ENCODE results near the gene TMEM89.

TMEM89 gene

DNA sequence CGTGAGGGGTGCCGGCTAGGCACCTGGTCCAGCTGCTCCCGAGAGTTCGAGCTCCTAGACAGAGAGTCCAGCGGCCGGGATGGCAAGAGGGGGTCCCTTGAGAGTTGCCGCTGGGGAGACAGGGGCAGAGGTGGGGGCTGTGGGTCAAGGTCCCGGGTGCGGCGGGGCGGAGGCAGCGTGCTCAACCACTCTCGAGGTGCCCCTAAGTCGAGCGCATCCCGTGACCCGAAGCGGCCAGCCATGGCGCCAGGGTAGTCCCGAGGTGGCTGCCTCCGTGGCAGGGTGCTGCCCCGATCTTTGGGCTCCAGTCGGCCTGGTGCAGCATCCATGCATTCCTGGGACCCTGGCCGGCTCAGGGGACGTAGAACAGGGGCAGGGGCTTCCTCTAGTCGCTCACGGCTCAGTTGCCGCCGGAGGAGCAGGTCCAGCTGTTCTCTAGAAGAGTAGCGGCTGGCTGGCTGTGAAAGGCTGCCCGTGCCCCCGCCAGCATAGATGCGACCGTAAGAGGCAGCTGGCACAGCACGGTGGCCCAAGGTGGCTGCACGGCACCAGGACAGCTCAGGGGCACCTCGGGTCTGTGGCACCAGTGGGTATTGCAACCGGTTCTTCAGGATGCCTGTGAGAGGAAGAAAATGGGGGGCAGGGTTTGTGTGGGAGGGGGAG, 18.5 kb upstream of the TMEM89 start:
- no peak for DNase-seq

DNA sequence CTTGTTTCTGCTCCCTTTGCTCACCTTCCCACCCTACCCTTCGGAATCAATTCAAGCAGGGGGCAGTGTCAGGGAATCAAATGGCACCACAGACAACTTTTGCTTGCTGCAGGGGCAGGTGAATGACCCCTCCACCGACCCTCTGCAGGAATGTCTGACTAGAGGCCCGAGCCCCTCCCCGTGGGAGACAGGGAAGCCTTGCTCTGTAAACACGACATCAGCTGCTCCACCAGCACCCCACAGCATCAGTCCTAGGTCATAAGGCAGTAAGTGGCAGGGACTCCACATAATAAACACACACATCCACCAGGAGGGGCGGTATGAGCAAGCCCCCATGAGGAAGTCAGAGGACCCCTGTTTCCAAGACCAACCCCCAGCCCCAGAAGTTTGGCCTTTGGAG, 15.7 kb upstream of the TMEM89 start:
- no peak for DNase-seq

DNA sequence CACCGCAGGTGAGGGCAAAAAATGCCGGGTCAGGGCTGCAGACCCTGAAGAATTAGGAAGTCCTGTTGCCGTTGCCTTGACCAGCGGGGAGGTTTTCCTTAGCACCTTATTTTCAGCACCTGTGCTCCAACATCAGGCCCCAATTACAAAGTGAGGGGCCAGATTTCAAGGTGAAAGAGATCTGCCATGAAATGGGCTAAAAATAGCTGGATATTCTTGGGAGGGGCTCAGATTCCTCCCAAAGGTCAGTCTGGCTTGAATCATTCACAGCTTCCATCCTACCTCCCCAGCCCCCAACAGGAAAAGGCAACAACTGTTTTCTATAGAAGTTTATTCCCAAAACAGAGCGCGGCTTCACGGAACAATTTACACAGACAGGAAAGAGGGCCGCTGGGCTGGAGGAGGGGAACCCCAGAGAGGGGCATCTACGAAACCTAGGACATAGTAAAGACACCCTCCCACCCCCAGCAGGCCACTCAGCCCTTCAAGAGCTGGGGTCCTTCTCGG, 14.6 kb upstream of the TMEM89 start:
- DNase-seq = no peak

DNA sequence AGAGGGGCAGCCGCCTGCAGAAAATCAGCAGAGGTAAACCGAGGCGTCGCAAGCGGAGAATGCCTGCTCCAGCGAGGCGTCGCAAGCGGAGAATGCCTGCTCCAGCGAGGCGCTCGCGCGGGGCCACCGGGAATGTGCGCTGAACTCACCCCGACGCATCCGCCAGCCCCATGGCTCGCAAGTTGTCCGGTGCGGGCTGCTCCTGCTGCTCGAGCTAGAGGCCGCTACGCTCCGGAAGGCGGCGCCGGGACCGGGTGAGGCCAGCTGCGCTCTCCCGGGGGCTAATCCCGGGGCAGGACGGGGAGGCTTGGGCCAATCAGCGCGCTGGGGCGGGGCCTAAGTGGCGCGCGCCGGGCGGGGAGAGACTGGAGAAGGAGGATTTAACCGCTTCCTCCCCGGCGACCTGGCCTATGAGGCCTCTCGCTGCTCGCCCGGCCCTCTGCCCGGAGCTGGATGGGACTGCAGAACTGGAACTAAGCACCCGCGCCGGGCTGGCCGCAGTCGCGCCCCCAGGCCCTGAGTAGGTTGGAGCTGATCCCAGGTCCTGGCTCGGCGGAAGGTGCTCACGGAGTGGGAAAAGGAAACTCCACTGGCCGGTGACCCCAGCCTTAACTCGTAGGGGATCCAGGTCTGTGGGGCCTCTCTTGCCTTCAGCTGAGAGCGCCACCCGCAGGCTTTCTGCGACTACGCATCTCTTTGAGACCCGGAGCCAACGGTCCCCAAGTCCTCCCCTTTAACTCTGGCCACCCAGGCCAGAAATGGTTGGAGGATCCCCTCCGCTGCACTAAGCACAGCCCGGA, 13.9 kb upstream of the TMEM89 start, which contains the start of gene SLC26A6:
Gene SLC26A6, minus strand, starts transcription at position 240 of the 800 bp plus-strand sequence. Its CDS starts 68 bp downstream, at position 172.
- DNase-seq = peak; percentile 82

DNA sequence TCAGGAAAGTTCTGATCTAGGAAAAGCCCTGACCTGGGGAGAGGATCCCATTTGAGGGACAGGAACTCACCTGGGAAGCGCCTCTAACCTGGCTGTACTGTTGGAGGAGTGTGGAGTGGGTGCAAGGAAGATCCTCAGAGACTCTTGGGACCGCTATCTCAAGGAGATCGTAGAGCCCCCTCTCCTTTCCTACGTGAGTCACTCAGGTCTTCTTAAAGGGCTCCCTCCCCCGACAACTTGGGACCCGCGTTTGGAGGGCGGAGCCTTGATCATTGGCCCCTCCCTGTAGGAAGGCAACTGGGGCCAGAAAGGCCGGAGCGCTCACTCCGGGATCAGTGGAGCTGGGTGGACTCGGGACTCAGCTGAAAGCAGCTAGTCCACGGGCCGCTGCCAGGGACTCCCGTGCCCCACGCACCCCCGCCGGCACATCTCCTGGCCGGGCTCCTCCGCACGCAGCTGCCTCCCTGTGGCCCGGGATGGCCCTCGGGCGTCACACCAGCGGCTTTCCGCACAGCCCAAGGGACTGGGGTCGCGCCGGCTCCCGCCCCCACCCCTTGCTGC, 13.2 kb upstream of the TMEM89 start:
- no peak for DNase-seq

DNA sequence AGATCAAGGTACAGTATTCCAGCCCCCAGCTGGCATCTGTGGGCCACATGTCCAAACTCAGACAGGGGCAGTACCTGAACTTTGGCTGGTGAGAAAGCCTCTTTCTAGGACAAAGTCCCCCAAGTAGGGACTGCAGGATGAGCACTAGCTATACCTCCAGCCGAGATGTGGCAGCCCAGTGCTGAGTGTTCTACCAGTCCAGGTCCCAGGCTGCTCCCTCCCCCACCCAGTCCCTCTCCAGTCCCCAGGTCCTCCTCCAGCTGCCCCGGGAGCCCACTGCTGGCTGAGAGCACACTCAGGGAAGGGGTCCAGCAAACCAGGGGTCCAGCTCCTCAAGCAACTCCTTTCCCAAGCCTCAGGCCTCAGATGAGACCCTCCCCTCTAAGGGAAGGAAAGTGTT, 12.2 kb upstream of the TMEM89 start:
- DNase-seq = no peak

DNA sequence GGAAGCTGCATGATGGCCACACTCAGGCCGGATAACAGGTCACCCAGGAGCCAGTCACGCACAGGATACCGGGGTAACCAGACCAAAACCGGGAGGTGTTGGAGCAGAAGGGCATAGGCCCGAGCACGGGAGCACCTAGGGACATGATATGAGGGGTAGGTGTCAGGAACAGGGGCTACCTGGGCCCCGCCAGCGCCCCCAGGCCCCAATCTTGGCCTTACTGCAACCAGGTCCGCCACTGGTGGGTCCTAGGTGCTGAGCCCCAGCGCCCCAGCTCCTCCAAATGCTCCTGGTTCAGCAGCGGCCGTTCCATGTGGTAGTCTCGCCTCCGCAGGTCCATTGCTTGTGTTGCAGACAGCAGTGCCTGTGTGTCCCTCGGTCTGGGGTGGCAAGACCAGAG, 11.7 kb upstream of the TMEM89 start:
- DNase-seq = no peak

DNA sequence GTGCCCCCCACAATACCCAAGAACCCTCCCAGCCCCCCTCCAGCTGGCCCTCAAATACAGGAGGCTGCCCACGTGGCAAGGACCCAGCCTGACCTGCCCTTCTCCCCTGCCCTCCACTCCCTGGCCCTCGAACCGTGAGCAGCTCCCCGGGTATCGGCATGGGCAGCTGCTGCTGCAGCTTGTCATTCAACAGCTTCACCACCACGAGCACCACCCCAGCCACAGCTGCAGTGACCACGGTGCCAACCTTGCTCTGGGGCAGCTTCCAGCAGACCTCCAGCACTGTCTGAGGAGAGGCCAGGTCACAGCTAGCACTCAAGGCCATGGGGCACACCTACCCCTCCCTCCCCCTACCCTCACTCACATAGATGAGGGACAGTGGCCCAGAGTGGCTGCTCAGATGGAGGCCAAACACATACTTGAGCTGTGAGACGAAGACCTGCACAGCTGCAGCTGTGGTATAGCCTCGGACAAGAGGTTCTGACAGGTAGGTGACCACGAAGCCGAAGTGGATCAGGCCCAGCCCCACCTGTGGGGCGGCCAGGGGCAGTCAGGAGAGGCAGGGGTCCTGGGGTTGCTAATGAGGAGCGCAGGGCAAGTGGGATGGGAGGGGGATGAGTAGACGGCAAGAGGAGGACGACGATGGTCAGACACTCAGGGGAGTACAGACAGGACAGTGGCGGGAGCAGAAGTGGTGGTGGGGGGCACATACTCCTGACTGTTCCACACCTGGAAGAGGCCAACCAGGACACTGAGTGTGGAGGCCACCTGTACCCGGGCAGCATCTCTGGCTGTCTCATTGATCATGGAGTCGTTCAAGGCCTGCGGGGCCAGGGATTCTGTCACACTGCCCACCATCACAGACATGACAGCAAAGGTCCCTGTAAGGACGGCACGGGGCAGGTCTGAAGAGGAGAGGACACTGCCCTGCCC, 10.2 kb upstream of the TMEM89 start:
- DNase-seq = no peak

DNA sequence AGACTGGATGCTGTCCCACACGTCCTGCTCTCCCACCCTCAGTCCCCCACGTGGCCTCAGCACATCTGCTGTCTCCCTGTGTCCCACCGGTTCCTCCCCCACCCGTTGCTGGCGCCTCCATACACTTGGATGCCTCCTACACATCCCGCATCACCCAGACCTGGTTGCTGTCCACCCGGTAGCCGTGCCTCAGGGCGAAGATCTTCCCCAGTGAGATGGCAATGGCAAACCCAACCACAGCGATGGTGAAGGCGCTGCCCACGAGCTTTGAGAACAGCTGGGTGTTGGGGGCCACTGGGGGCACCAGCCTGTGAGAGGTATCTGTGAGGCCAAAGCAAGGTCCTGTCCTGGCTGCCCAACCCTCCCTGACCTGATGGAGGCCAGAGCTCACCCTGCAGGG, 9.3 kb upstream of the TMEM89 start:
- no peak for DNase-seq

DNA sequence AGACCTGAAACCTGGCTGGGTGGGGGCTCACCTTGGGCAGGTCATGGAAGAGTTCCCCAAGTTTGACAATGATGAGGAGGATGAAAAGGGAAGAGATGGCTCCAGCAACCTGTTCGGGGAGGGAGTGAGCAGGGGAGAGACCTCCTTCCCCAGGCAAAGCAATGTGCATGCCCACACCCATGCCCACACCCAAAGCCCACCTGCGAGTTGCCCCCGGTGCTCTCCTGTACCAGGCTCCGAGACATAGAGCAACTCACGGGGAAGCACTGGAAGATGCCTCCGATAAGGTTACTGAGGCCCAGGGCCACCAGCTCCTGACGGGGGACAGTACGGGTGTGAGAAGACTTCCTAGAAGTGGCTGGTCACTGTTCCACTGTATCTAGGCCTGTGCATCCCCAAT, 8.8 kb upstream of the TMEM89 start:
- DNase-seq = no peak

DNA sequence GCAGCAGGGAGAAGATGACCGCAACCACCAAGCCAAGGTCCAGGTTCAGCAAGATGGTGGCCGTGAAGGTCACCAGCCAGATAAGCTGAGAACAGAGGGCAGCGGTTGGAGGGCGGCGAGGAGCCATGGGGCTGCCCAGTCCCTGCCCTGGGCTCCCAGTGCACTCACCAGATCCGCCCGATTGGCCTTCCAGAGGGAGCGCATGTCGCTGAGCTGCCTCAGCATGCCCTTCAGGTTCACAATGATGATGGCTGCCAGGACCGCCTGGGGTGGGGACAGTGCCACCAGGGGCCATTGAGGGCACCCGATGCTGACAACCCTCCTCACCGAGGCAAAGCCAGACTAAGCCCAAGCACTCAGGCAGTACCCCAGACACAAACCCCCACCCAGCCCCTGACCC, 8.3 kb upstream of the TMEM89 start:
- no peak for DNase-seq

DNA sequence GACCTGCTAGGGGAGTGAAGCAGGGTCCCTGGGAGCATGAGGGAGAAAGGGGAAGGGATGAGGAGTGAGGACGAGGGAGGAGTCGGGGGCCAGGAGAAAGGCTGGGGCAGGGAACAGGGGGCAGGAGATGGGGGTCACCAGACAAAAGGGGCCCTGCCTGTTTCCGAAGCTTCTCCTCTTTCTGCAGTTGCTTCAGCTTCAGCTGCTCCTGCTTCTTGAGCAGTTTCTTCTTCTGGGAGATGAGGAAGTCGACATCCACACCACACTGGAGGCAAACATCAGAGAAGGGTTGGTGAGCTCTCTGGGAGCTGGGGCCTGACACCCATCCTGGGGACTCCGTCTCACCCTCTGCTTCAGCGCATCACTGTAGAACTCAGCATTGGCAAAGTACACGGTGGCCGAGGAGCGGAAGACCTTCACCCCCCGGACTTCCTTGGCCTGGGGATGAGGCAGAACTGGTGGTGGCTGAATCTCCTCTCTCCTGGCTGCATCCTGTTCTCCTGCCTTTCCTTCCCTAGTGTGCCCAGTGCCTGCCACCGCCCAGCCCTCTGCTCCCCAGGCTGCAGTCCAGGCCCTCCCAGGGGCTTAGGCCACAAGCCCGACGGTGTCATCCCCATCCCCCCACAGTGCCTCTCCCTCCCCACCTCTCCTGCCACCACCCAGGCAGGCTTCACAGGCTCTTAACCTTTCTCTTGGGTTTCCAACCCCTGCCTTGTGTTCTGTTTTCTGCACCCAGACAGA, 6.9 kb upstream of the TMEM89 start:
- no peak for DNase-seq

DNA sequence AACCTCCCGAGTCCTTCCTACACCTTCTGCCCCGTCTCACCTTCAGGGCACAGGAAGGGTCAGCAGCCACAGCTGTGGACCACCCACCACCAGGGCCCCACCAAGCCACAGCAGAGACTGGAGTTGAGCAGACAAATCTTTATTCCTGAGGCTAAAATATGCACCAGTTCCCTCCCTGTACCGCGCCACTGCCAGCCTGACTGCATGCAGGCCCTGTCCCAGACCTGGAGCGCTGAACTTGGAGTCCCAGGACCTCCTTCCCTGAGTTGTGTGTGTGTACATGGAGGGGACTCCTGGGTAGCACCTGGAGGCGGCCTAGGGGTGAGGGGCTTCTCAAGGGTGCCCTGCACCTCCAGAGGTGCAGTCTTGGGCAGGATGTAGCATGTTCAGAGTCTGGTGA, 4.0 kb upstream of the TMEM89 start:
- no peak for DNase-seq

DNA sequence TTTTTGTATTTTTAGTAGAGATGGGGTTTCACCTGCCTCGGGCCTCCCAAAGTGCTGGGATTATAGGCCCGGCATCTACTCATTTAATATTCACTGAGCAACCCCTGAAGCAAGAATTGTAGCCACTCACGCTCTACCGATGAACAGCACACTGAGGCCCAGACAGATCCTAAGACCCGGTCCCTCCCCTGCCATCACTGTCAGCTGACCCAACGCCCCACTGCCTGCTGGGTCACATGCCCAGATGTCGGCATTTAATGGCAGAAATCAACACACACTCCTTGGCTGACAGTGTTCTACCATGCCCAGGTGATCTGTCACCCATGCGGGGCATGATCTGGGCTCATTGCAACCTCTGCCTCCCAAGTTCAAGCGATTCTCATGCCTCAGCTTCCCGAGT, 3.2 kb upstream of the TMEM89 start:
- no peak for DNase-seq

DNA sequence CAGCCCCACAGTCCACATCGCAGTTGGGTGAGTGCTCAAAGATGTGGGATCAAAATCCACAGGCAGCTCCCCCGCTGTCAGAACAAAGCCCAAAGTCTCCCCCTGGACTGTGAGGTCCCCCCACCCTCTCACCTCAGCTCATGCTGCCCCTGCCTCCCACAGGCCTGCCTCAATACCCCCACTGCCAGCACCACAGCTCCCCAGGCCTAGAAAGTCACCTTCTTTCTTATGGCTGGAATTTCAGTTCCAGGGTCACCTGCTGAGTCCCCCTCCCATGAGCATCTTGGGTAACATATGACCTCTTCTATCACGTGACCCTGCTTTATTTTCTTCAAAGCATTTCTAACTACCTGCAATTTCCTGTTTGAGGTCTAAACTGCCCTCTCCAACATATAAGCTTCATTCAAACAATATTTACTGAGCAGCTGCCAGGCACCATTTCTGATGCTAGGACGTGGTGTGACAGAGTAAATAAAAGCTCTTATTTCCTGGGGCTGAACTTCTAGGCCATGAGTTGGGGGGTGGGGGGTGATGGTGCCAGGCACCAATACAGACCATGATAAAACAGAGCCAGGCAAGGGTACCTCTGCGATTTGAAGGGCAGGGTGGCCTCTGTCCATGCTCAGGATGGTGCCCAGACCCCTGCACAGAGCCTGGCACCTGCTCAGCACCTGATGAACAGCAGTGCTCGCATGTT, 2.4 kb upstream of the TMEM89 start:
- DNase-seq = no peak

DNA sequence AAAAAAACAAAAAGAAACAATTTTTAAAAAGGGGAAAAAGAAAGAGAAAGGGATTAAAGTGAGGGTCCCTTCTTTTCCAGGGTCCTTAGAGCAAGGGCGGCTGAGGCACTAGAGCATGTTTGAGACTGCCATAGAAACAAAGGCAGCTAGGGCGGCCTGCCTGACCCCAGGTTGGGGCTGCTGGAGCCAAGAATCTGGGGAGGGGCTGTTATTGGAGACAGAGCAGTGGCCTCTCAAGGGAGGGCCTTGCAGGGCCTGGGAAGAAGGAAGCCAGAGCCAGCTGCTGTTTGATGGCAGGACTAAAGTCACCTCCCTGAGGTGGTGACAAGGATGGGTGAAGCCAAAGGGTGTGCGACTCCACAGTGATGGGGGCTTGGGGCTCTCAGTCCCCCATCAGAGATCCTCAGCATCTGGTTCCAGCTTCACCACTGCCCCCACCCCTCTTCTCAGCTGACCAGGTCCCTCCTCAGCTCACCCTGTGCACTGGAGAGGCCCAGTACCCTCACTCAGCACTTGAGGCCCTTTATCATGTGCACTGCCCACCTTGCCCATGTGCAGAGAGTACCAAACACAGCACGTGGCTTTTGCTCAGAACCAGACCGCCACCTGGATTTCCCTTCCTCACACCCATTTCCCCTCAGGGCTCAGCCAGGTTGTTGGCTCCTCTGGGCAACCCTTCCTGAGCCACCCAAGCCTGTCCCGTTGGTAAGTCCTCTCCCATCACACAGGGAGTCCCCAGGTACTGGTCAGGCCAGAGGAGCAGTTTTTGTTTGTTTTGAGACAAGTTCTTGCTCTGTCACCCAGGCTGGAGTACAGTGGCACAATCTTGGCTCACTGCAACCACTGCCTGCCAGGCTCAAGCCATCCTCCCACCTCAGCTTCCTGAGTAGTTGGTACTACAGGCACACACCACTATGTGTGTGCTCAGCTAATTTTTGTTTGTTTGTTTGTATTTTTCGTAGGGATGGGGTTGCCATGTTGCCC, 1.7 kb downstream of the TMEM89 start:
- DNase-seq = no peak

DNA sequence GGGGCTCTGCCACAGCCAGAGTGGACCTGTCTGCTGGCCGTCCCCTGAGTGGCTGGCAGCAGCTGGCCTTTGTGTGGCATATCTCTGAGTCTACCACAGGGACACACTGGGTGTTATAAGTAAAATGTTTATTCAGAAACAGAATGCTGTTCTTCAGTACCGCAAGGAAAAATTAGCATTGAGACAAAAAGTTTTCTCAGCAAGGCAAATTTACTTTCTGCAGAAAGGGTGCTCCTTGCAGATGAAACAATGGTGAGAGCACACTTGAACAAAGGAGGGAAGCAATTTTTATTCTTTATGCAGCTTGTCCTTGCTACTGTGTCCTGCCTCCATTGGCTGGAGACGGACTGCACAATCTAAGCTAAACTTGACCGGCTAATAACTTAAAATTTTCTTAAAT, 4.0 kb downstream of the TMEM89 start:
- no peak for DNase-seq

DNA sequence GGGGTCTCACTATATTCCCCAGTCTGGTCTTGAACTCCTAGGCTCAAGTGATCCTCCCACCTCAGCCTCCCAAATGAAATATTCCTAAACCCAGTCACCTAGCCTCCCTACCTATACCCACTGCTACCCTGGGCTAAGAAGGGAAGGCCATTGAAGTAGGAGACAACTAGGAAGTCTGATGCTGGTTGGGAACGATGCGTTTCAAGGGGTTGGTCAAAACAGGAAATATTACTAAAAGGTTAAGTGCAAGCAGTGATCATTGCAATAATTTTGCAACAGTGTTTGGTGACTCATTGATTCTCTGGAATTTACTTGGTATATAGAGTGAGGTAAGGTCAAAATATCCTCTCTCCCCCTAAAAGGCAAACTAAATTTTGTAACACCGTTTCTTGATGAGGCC, 7.5 kb downstream of the TMEM89 start:
- DNase-seq = no peak

DNA sequence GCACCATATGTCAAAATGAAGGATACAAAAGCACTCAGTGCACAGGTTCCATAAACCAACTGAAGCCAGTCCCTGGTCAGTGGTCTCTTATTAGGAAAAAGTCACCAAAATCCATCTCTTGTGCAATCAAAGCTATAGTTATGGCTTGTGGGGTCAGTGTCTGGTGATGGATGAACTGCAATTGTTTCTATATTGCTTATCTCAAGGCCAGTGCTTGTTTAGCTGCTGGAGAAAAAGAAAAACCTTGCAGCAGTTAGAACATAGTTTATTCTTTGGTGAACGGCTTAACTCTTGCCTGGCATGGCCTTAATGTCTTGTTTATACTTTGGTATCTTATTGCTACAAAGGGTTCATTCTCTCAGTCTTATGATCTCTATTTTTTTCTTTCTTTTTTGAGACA, 9.3 kb downstream of the TMEM89 start:
- no peak for DNase-seq

Measured in NCI-H2171 (cell line).